ENCODE results near the gene KCNH3.

KCNH3 gene

GRCh38 chr12:49552014-49552413 is 13.2 kb downstream of the KCNH3 start:
- Histone ChIP-seq H3K9me3 (ENCODE audit: insufficient read depth, low read depth, low read length) (no peaks in the 10 kb centered on the region), H3K4me1 (ENCODE audit: insufficient read depth, low read length, poor library complexity, severe bottlenecking) (peaks cover 23% of the 10 kb centered on the region), H3K9ac (ENCODE audit: low read depth, low read length, poor library complexity, severe bottlenecking) (peak overlapping the region; percentile 52), H4K20me1 (ENCODE audit: insufficient read depth, low read length, poor library complexity, severe bottlenecking) (no peaks in the 10 kb centered on the region), H3K4me3 (ENCODE audit: low read length, poor library complexity, severe bottlenecking) (peak overlapping the region; percentile 54), H3F3A (ENCODE audit: low read depth) (no peaks in the 10 kb centered on the region), H3K27me3 (ENCODE audit: insufficient read depth, low read length, poor library complexity, severe bottlenecking) (no peaks in the 10 kb centered on the region), H3K9me2 (replicated peaks; ENCODE audit: low read depth, low read length) (no peaks in the 10 kb centered on the region), H2AFZ (ENCODE audit: low read length) (peak overlapping the region; percentile 73), H3K36me3 (ENCODE audit: insufficient read depth, low read length) (no peaks in the 10 kb centered on the region), H3K4me2 (ENCODE audit: low read depth, low read length, poor library complexity, severe bottlenecking) (peak overlapping the region; percentile 58), H3K79me2 (ENCODE audit: insufficient read depth, low read length) (no peaks in the 10 kb centered on the region)
- TF ChIP-seq CTCF (conservative IDR thresholded peaks at IDR 0.05; ENCODE audit: low read length): no peak
- no peak for TF ChIP-seq EZH2phosphoT487 (IDR thresholded peaks at IDR 0.05; ENCODE audit: borderline replicate concordance)

- Histone ChIP-seq H4K20me1 (ENCODE audit: insufficient read depth, low read length, poor library complexity, severe bottlenecking) (no peaks in the 10 kb centered on the region), H3K9me2 (replicated peaks; ENCODE audit: low read depth, low read length) (no peaks in the 10 kb centered on the region), H3K4me3 (ENCODE audit: low read length, poor library complexity, severe bottlenecking) (peak overlapping the region; percentile 54), H3K9me3 (ENCODE audit: insufficient read depth, low read depth, low read length) (no peaks in the 10 kb centered on the region), H3K79me2 (ENCODE audit: insufficient read depth, low read length) (no peaks in the 10 kb centered on the region), H3F3A (ENCODE audit: low read depth) (no peaks in the 10 kb centered on the region), H3K9ac (ENCODE audit: low read depth, low read length, poor library complexity, severe bottlenecking) (peak overlapping the region; percentile 52), H3K4me1 (ENCODE audit: insufficient read depth, low read length, poor library complexity, severe bottlenecking) (peaks cover 23% of the 10 kb centered on the region), H3K4me2 (ENCODE audit: low read depth, low read length, poor library complexity, severe bottlenecking) (peak overlapping the region; percentile 58), H2AFZ (ENCODE audit: low read length) (peak overlapping the region; percentile 73), H3K36me3 (ENCODE audit: insufficient read depth, low read length) (no peaks in the 10 kb centered on the region), H3K27me3 (ENCODE audit: insufficient read depth, low read length, poor library complexity, severe bottlenecking) (no peaks in the 10 kb centered on the region)
- TF ChIP-seq EZH2phosphoT487 (IDR thresholded peaks at IDR 0.05; ENCODE audit: borderline replicate concordance) (no peak), CTCF (conservative IDR thresholded peaks at IDR 0.05; ENCODE audit: low read length) (no peak)
Measured at GRCh38 chr12:49552425-49552824, 13.6 kb downstream of the KCNH3 start.

- Histone ChIP-seq H3K9me3 (ENCODE audit: insufficient read depth, low read depth, low read length) (no peaks in the 10 kb centered on the region), H3F3A (ENCODE audit: low read depth) (no peaks in the 10 kb centered on the region), H3K36me3 (ENCODE audit: insufficient read depth, low read length) (no peaks in the 10 kb centered on the region), H3K4me3 (ENCODE audit: low read length, poor library complexity, severe bottlenecking) (peak overlapping the region; percentile 54), H3K79me2 (ENCODE audit: insufficient read depth, low read length) (no peaks in the 10 kb centered on the region), H3K4me1 (ENCODE audit: insufficient read depth, low read length, poor library complexity, severe bottlenecking) (peaks cover 23% of the 10 kb centered on the region), H3K9me2 (replicated peaks; ENCODE audit: low read depth, low read length) (no peaks in the 10 kb centered on the region), H2AFZ (ENCODE audit: low read length) (peak overlapping the region; percentile 73), H3K9ac (ENCODE audit: low read depth, low read length, poor library complexity, severe bottlenecking) (peak overlapping the region; percentile 52), H3K4me2 (ENCODE audit: low read depth, low read length, poor library complexity, severe bottlenecking) (peak overlapping the region; percentile 58), H4K20me1 (ENCODE audit: insufficient read depth, low read length, poor library complexity, severe bottlenecking) (no peaks in the 10 kb centered on the region), H3K27me3 (ENCODE audit: insufficient read depth, low read length, poor library complexity, severe bottlenecking) (no peaks in the 10 kb centered on the region)
- TF ChIP-seq EZH2phosphoT487 (IDR thresholded peaks at IDR 0.05; ENCODE audit: borderline replicate concordance) (no peak), CTCF (conservative IDR thresholded peaks at IDR 0.05; ENCODE audit: low read length) (no peak)
Measured at GRCh38 chr12:49552899-49553298, 14.1 kb downstream of the KCNH3 start.
